ENCODE data around the gene RPS6KA2. TPM values are rescaled to one million over a fixed set of nuclear protein-coding genes. Genes with fewer than 3 reads are reported as not detected.

RPS6KA2 gene
- 10.4 and 12.3 TPM in 2 replicates for total RNA-seq (2021)
- long read RNA-seq, full-length matches to known transcripts: 3 of 17 reads
- long read RNA-seq, partial matches to known transcripts: 4 of 17 reads
- long read RNA-seq, other reads (novel, unspliced or antisense): 10 of 17 reads

DNA sequence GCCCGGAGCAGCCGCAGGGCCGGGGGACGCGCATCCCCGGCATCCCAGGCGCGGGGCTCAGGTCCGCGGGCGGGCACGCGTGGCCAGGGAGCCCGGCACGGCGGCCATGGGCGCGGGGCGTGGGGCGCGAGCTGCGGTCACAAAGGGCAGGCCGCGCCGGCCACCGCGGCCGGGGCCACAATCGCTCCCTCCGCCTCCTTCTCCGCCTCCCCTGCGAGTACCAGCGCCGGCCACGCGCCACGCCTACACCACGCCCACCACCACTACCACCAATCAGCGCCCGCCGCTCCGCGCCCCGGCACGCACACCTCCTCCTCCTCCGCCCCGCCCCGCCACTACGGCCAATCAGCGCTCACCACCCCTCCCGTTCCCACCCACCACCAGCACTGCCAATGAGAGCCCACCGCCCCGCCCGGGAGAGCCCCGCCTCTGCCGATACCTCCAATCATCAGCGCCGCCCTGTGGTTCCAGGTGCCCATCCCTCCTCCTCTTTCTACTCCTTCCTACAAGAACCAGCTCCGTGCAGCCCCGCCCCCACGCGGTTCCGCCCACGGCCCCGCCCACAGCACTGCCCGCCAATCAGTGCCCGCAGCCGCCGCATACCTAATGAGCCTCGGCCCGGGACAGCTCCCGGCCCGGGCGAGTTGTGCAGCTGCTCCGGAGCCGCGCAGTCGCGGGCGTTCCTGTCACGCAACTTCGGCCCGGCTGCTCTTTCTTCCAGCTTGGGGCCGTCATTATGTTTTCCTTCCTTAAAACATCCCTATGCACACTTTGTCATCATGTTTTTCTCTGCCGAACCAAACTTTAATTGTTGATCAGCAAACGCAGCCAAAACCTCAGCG is at the start of gene RPS6KA2:
Gene RPS6KA2, minus strand, starts transcription at position 219 of the 842 bp plus-strand sequence. CDS start 232 bp downstream, outside the sequence.
- Histone ChIP-seq H3K27ac (ENCODE audit: insufficient read length, low read depth, low read length) (no peak within 1 kb of the TSS), H3K14ac (ENCODE audit: insufficient read depth, low read length) (peak within 1 kb of the TSS; percentile 47), H3K4me1 (ENCODE audit: insufficient read depth, low read length) (no peaks in the 10 kb centered on the region; the same call in 1 of the 2 replicates), H3K9me3 (ENCODE audit: control insufficient read depth, low read depth, low read length) (no peaks in the 10 kb centered on the region), H3K18ac (ENCODE audit: insufficient read length, low read depth, low read length) (peak within 1 kb of the TSS; percentile 13), H4K8ac (replicated peaks; ENCODE audit: insufficient read length, low read depth, low read length) (no peak within 1 kb of the TSS), H3K4ac (ENCODE audit: low read depth, low read length) (no peak within 1 kb of the TSS), H3K27me3 (ENCODE audit: insufficient read depth, low read length) (peaks cover 9% of the 10 kb centered on the region; the same call in 1 of the 2 replicates), H3K79me2 (ENCODE audit: insufficient read depth, low read length) (peaks cover 2% of the 10 kb centered on the region; the same call in 1 of the 2 replicates), H2BK5ac (ENCODE audit: insufficient read length, low read length) (no peak within 1 kb of the TSS), H2AK5ac (ENCODE audit: insufficient read length, low read length) (no peak within 1 kb of the TSS), H3K4me2 (ENCODE audit: insufficient read depth, insufficient read length, low read length) (peak within 1 kb of the TSS; percentile 85), H3K56ac (ENCODE audit: insufficient read length, low read depth, low read length) (no peak within 1 kb of the TSS), H2BK120ac (ENCODE audit: low read depth, low read length, poor library complexity, severe bottlenecking) (no peak within 1 kb of the TSS), H3T11ph (ENCODE audit: low read length) (no peak within 1 kb of the TSS), H4K20me1 (ENCODE audit: control insufficient read depth, insufficient read depth, insufficient read length) (no peaks in the 10 kb centered on the region), H3K23ac (ENCODE audit: insufficient read length, low read depth, low read length) (no peak within 1 kb of the TSS), H2BK20ac (ENCODE audit: low read depth, low read length, poor library complexity, severe bottlenecking) (no peak within 1 kb of the TSS), H4K5ac (ENCODE audit: insufficient read length, low read depth, low read length) (no peak within 1 kb of the TSS), H2AFZ (ENCODE audit: low read length) (no peak within 1 kb of the TSS), H3K79me1 (ENCODE audit: insufficient read depth, low read depth, low read length, poor library complexity, severe bottlenecking) (no peaks in the 10 kb centered on the region), H4K91ac (ENCODE audit: insufficient read length, low read depth, low read length) (no peak within 1 kb of the TSS), H2BK15ac (ENCODE audit: low read depth, low read length) (no peak within 1 kb of the TSS), H3K23me2 (ENCODE audit: insufficient read length, low read depth, low read length, poor library complexity, severe bottlenecking) (peaks cover 20% of the 10 kb centered on the region), H2BK12ac (ENCODE audit: insufficient read length, low read depth, low read length) (no peak within 1 kb of the TSS), H3K9ac (ENCODE audit: extremely low read depth, insufficient read length, low read length) (peak within 1 kb of the TSS; percentile 54)
- Mint-ChIP-seq H3K36me3 (ENCODE audit: insufficient read depth in 1 of 3, low read depth in 3 of 3) (no peaks in the 10 kb centered on the region; a peak in 1 of 7 replicates), H3K4me1 (peaks cover 36 to 43% of the 10 kb centered on the region in 2 experiments), H3K4me3 (peak within 1 kb of the TSS; percentile 81 to 88), H3K9me3 (no peaks in the 10 kb centered on the region), H3K27ac (peak within 1 kb of the TSS; percentile 96 to 98 (median 97); a peak in 6 of 7 replicates), H3K27me3 (ENCODE audit: low read depth) (peaks cover 52% of the 10 kb centered on the region)
- TF ChIP-seq, protein P1, sequence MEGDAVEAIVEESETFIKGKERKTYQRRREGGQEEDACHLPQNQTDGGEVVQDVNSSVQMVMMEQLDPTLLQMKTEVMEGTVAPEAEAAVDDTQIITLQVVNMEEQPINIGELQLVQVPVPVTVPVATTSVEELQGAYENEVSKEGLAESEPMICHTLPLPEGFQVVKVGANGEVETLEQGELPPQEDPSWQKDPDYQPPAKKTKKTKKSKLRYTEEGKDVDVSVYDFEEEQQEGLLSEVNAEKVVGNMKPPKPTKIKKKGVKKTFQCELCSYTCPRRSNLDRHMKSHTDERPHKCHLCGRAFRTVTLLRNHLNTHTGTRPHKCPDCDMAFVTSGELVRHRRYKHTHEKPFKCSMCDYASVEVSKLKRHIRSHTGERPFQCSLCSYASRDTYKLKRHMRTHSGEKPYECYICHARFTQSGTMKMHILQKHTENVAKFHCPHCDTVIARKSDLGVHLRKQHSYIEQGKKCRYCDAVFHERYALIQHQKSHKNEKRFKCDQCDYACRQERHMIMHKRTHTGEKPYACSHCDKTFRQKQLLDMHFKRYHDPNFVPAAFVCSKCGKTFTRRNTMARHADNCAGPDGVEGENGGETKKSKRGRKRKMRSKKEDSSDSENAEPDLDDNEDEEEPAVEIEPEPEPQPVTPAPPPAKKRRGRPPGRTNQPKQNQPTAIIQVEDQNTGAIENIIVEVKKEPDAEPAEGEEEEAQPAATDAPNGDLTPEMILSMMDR (conservative IDR thresholded peaks at IDR 0.05): no peak
- DNase-seq: peak; percentile 100
- WGBS (ENCODE audit: extremely low coverage, insufficient read length, low lambda C conversion rate): no CpG with 5 or more reads among the region's 87 CpGs
